SK-N-DZ (cell line): ENCODE results near the gene PLXDC2.

Source experiments
- DNase-seq: peaks from one replicate; pipeline ENCODE4 v3.0.0-alpha.2; 2015; ENCODE audit warnings: low spot score

The PLXDC2 gene

DNA sequence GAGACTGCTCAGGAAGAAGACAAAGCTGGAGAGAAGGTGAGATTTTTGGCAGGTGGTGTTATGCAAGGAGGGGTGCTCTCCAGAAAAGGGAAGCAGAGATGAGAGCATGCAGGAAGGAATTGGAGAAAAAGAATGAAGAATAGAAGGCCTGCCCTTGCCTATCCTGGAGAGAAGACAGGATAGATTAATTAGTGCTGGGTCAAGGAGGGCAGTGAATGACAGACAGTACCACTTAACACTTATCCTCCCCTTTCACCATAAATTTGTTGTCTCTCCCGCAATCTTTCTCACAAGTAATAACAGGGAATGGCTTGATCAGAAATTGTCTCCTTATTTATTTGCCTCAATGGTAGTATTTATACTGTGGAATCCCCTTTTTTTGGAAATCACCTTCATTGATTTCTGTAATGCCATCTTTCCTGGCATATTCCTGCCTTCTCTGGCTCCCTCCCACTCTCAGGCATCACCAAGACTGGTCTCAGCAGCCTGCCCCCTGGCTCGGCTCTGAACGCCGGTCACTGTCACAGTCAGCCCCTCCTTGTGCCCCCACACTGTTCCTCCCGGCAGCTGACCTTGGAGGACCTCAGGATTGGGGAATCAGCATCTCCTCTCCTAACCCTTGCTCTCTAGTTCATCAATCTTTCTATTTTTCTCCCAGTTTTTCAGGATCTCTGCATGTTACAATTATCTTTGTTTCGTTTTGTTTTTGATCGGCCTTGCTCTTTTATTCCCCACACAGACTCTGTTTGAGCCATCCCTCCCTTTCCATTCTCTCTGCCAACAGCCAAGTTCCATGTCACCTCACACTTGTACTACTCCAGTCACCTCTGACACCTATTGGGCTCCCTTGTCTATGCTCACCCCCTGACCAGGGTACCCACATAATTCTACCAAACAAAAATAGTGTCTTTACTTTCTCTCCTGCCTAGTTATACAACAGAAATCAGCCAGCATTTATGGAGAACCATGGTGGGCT is 294.2 kb downstream of the PLXDC2 start:
- no peak for DNase-seq

- DNase-seq: no peak
Measured at GRCh38 chr10:20114179-20114578, 297.9 kb downstream of the PLXDC2 start.

DNA sequence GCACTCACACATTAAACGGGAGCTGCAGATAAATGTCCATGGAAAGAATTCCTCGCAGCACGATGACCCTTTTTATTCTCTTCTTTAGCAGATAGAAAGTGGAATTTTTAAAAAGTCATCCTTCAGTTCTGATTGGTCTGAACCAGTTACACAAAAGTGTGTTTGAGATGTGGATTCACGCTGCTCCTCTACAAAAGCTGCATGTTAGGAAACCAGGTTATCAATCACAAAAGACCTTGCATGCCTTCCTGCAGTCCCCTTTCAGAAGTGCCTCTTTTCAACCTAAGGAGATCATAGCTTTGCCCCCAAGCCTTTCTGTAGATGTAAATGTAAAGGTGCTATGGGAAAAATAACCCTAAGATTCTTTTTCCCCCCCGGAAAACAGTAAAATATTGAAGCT is 299.7 kb downstream of the PLXDC2 start:
- no peak for DNase-seq

DNA sequence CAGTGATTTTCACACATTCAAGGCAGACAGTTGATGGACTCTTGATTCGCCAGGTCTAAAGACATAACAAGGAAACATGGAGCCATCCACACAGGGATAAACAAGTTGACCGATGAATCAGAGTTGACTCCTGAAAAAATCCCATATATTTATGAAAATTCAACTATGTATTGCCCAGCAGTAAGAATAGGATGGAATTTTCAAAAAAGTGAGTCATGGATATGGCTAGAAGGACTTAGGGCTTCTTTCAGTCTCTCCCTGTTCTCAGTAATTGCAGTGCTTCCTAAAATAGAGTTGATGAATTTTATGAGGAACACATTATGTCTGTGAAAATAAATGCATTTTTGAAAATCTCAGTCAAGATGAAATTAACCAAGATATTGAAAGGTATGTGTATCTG is 301.2 kb downstream of the PLXDC2 start:
- no peak for DNase-seq

DNA sequence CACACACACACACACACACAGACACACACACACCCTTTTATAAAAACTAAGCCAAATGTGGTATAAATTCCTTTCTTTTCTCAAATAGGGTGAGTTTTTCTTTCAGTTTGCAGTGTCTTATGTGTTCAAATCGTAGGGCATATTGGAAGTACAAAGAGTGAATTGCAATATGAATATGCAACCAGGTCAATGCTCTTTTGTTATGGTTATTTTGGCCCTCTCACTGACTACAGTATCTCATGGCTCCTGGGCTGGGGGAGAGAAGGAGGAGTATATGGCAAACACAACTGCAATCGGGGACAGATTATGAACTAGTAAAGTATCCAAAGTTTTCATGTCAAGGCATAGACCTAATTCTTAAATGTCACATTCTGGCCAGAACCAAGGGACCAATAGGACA is 301.9 kb downstream of the PLXDC2 start:
- no peak for DNase-seq

DNA sequence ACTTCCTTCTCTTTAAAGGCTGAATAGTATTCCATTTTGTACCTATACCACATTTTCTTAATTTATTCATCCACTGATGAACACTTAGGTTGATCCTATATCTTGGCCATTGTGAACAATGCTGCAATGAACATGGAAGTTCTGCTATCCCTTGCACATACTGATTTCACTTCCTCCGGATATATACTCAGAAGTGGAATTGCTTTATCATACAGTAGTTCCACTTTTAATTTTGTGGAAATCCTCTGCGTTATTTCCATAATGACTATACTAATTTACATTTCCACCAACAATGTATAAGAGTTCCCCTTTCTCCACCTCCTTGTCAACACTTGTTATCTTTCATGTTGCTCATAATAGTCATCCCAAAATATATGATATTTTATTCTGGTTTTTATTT is 312.6 kb downstream of the PLXDC2 start:
- DNase-seq: no peak

GRCh38 chr10:20132816-20133215 is 316.6 kb downstream of the PLXDC2 start:
- DNase-seq: no peak

GRCh38 chr10:20133669-20134189 is 317.5 kb downstream of the PLXDC2 start:
- no peak for DNase-seq

DNA sequence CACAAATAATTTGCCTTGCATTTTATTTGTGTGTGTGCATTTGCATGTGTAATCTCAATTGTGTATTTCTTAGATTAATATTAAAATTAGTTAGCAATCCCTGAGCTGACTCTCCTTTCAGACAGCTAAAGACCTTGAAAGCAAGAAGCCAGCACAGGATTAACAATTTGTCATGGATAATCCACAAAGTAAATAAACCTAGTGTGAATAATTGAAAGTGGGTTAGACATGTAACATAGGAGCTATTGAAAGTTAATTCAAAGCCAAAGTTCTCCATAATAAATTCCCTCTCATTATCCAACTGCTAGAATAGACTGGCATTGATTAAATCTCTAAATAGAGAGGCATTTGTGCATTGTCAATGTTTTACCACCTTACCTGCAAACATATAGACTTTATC is 326.1 kb downstream of the PLXDC2 start:
- DNase-seq: no peak

DNA sequence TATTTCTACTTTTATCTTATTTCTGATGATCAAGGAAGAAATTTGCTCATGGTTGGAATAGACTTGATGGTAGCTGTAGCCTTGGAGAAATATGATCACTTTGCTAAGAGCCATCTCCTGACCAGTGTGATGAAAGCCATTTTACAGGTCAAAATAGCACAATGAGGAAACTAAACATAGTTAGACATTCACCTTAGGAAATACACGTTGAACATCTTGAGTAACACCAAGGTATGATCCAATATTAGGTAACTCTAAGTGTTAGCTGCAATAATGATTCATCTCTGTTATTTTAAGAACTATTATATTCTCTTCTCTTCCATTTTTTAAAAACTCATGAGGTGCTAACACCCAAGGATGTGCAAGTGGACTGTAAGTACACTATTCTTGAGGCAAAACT is 328.0 kb downstream of the PLXDC2 start:
- DNase-seq: no peak

DNA sequence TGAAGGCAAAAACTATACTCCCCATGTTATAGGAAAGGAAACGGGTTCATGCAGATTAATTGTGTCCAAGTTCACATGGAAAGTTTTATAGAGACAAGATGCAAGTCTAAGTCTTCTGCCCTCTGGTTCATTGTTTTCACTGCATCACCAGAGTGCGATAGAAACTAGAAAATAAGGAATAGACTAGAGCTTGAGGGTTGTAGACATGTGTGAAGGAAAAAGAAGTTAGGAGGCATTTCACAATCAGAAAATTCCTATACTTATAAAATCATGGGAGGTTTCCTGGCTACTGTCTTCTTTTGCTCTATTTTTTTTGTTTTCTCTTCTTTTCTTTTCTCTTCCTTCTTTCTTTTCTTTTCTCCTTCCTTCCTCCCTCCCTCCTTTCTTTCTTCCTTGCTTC is 329.8 kb downstream of the PLXDC2 start:
- DNase-seq: no peak

GRCh38 chr10:20147684-20148083 is 331.5 kb downstream of the PLXDC2 start:
- DNase-seq: no peak

- DNase-seq: no peak
Measured at GRCh38 chr10:20156511-20156910, 340.3 kb downstream of the PLXDC2 start.

GRCh38 chr10:20157314-20157713 is 341.1 kb downstream of the PLXDC2 start:
- no peak for DNase-seq

GRCh38 chr10:20158086-20158485 is 341.9 kb downstream of the PLXDC2 start:
- no peak for DNase-seq

DNA sequence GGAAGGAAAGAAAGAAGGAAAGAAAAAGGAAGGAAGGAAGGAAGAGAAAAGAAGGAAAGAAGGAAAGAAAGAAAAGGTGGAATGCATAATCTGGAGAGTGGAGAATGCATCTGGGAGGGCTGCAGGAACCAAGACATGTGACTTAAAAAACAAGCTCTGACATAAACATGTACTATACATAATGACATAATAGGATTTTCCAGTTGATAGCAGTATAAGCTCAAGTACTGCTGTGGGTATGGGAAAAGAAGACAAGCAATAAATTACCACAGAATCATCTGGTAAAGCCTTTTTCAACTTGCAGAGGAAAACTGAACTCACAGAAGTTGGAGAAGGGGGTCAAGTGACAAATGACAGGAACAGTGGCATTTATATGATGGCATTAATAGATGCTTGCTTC is 345.9 kb downstream of the PLXDC2 start:
- peak; percentile 25 for DNase-seq

DNA sequence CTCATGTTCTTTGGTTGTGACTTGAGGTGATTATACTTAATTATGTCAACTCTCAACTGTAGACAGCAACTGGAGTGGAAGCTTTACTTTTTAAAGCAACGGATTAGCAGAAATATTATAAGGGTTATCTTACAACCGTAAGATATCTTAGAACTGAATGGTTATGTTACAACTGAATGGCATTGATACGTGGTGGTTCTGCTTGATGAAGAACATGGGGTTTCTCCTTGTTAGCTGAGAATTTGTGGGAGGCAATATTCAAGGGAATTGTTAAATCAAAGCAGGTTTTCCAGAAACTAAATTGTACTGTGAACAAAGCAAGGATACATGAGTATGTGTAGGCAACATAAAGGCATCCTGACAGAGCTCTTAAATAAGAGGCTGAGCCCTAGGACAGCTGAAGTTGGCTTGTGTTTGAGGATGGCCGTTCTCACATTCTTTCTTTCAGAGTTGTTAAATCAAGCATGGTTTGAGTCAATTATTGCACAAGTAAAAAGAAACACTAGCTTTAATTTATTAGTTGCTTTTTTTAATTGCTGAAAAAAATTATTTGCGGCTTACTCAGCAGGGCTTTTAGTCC is 350.0 kb downstream of the PLXDC2 start:
- DNase-seq: no peak

DNA sequence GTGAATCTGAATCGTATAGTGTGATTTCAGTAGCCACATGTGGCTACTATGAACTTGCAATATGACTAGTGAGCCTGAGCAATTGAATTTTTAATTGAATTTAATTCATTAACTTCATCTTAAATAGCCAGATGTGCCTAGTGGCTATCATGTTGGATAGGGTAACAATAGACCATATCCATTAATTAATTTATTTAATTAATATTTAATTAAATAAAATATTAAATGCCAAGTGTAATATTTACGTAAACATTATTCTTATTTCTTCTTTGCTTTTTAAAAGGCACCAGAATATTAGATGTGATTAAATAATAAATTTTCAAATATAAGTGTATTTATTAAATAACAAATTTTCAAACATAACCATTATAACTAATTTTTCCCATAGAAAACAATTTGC is 354.4 kb downstream of the PLXDC2 start:
- DNase-seq: no peak

- DNase-seq: no peak
Measured at GRCh38 chr10:20173046-20173445, 356.8 kb downstream of the PLXDC2 start.

DNA sequence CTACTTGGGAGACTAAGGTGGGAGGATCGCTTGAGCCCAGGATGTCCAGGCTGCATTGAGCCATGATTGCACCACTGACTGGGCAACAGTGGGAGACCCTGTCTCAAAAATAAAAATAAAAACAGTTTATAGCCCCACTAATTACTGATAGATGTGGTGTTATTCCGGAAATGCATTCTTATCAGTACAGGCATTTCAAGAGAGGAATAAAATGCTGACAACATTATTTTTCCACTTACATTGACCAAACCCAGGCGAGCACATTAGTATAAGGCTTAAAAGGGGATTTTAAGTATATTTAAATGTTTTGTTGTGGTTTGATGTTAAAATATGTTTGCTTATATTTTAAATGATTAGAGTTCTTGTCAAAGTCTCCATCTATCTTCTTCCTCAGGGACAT is 359.5 kb downstream of the PLXDC2 start:
- DNase-seq: no peak

DNA sequence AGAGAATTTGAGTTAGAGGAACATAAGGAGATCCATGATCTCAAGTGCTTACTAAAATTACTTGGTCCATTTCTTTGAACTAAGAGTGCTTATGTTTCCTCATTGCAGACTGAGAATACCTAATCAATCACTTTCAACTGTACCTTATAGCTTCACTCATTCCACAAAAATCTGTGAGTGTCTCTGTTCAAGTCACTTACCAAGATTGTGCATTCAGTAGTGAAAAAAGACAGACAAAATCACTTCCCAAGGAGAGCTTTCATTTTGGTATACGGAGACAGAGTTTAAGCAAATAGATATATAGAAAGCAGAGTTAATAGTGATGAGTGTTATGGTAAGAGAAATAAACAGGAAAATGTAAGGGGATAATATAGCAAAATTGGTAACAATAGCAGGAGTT is 364.5 kb downstream of the PLXDC2 start:
- DNase-seq: no peak

GRCh38 chr10:20181434-20181833 is 365.2 kb downstream of the PLXDC2 start:
- no peak for DNase-seq

DNA sequence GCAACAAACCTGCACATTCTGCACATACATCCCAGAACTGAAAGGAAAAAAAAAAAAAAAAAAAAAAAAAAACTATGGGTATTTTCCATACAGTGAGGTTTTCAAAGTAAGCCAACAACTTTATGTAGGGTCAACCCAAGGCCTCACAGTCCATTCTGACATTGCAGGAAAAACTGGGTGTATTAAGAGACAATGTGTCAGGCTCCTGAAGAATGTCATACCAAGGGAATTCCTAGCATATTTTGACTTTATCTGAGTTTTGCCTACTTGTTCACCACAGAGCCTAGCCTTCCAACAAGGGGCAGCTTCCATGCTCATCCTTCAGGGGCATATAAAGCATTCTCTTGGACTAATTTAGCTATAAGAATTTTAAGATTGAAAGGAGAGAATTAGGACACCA is 368.9 kb downstream of the PLXDC2 start:
- no peak for DNase-seq
